SW 1271 (cell line): ENCODE data around the gene TPO.
"Not testable (repeated sequence)": the region's sequence is repeated elsewhere in the genome, so short reads cannot be mapped to it uniquely, and the experiment has no call there.

Source experiments
- DNase-seq, 2 experiments: peaks; one replicate each; lab custom pipeline; 2025; lab: John Stamatoyannopoulos, UW

The TPO gene

DNA sequence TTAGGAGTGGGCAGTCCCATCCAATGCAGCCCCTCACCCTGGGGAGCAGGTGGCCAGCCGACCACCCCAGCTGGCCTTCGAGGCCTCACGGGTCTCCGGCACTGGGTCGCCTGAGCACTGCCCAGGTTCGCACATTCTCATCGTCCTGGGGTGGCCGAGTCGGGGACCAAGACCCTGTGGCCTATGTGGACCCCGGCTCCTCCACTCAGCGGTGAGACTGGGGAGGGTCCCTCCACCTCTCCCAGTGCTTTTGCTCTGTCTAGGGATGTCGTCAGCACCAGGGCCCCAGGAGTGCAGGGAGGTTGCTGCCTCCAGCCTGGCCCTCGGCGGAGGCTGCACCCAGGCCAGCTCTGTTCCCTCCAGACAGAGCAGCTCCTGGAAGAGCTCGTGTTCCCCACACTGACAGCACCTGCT lies 89.6 kb downstream of the TPO start:
- no peak for DNase-seq

- no peak for DNase-seq
Observed at GRCh38 chr2:1503471-1504310, 90.4 kb downstream of the TPO start.

- no peak for DNase-seq
Observed at GRCh38 chr2:1504311-1504750, 91.1 kb downstream of the TPO start.

- no peak for DNase-seq
Observed at GRCh38 chr2:1505031-1505441, 91.8 kb downstream of the TPO start.

GRCh38 chr2:1509271-1510065 lies 96.2 kb downstream of the TPO start:
- no peak for DNase-seq

GRCh38 chr2:1510176-1510575 lies 96.9 kb downstream of the TPO start:
- no peak for DNase-seq

GRCh38 chr2:1511455-1511854 lies 98.2 kb downstream of the TPO start:
- DNase-seq = no peak

DNA sequence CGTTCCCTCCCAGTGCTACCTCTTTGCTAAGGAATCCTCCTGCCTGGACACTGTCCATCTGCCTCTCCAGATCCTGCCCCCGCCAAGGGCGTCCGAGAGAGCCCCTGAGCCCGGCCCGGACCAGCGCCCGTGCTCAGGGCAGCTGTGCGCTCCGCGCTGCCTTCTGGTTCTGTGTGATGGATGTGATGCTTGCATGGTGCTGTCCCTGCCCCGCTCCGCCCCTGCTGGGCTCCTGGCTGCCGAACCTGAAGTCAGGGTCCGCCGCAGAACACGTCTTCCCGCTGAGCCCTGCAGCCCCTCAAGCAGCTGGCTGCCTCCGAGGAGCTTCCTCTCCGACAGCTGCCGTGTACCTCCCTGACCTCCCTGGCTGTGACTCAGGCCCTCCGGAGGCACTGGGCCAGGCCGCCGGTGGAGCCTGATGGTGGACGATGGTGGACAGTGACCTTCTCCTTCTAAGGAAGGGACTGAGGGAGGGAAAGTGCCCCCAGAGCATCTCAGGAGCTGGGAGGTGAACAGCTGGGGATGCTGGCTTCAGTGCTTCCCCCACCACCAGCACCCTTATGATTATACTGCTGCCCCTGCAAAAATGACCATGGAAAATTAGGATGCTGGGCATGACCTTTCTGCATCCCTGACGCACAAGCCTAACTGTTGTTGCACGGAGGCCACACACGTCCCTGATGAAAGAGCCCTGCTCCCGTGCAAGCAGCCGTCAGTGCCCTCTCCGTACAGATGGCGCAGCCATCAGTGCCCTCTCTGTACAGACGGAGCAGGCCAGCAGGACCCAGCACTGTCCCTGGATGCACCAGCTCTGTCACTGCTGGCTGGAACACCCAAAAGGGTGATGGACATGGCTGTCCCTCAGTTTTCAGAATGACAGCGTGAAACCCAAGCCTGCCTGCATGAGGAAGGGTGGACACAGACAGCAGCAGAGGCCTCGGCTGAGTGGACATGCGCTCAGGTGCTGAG lies 99.3 kb downstream of the TPO start:
- DNase-seq = no peak

DNA sequence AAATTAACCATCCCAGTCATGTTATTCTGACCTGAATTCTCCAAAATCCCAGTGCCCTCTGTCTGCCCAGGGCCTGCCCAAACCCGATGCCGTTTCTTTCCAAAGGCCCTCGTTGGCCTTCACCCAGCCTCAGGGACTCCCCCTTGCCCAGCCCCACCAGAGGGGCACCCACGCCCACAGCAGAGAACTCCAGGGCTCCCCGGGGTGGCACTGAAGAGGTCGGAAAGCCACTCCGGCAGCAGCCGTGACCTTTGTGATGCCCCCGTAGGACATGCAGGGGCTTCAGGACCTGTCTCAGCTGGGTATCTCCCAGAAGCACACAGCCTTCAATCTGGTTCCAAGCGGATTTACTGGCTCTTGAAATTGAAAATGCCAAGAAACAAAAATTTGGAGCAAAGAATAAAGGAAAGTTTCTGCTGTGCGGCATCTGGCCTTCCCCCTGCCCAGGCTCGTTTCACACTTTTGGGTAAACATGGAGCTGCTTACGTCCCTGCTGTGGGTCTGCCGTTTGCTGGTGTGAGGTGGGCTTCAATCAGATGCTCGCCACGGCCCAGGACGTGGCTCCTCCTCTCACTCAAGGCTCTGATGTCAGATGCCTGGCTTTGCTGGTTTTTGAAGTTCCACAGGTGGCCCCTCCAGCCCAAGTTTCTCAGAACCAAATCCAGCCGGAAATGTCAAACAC lies 101.3 kb downstream of the TPO start:
- DNase-seq = no peak

GRCh38 chr2:1515073-1515430 lies 101.8 kb downstream of the TPO start:
- no peak for DNase-seq

- no peak for DNase-seq
Observed at GRCh38 chr2:1515986-1516797, 102.9 kb downstream of the TPO start.

GRCh38 chr2:1516798-1517060 lies 103.5 kb downstream of the TPO start:
- no peak for DNase-seq

DNA sequence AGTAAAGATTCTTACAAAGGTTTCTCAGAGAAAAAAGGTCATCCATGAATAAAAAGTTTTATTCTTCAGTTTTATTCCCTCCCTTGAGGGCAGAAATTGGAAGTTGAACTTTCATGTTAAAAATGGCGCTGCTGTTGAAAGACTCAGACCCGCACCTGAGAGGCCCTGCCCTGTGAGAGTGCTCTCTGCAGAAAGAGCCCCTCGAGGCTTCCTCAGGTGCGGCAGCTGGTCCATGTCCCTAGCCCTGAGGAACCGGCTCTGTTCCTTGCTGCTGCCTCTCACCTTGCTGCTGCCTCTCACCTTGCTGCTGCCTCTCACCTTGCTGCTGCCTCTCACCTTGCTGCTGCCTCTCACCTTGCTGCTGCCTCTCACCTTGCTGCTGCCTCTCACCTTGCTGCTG lies 104.0 kb downstream of the TPO start:
- not testable (repeated sequence) for DNase-seq

GRCh38 chr2:1517786-1518185 lies 104.5 kb downstream of the TPO start:
- no peak for DNase-seq

- DNase-seq = no peak
Observed at GRCh38 chr2:1518331-1518803, 105.1 kb downstream of the TPO start.

DNA sequence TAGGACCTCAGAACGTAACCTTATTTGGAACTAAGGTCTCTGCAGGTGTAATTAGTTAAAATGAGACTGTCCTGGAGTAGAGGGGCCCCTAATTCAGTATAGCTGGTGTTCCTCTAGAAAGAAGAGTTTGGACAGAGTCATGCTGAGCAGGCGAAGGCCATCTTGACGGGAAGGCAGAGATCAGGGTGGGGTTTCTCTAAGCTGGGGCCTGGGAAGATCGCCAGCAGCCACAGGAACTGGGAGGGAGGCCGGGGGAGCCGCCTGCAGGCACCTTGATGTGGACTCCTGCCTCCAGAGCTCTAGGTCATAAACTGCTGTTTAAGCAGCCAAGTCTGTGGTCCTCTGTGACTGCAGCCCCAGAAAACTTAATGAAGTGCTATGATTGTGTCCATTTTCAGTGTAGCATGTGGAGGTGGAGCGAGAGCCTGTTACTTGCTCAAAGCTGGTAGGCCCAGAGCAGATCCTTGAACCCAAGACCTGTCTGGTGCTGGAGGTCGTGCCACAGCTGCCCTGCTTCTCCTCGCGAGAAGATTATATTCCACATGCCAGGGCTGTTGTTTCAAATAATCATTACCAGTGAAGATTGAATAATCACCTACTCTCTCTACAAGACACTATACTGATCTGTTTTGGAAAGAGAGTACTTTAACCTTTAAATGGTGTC lies 105.7 kb downstream of the TPO start:
- no peak for DNase-seq

GRCh38 chr2:1521191-1521877 lies 108.1 kb downstream of the TPO start:
- no peak for DNase-seq

DNA sequence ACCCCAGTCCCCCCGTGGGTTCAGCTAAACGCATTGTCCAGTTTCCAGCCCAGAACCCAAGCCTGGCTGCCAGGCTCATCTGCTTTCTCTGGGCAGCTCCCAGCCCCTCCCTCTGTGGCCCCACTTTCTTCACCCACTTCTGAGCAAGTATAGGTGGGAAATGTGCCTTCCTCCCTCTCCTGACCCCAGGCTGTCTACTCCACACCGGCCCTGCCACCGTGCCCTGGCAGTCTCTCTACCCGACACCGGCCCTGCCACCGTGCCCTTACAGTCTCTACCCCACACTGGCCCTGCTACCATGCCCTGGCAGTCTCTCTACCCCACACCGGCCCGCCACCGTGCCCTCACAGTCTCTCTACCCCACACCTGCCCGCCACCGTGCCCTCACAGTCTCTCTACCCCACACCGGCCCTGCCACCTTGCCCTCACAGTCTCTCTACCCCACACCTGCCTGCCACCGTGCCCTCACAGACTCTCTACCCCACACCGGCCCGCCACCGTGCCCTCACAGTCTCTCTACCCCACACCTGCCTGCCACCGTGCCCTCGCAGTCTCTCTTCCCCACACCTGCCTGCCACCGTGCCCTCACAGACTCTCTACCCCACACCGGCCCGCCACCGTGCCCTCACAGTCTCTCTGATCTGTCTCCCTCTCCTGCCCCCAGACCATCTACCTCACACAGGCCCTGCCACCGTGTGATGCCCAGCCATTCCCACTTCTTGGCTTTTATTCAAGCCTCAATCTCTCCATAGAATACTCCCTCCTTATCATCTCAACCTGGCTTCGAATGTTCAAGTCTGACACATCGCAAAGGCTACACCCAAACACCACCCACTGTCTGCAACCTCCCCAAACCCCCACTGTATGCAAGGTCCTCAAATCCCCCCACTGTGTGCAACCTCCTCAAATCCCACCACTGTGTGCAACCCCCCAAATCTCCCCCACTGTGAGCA lies 108.9 kb downstream of the TPO start:
- DNase-seq = no peak
